Heart left ventricle (tissue), 16 donors: ENCODE results near the gene LYRM7. TPM values are rescaled to one million over a fixed set of nuclear protein-coding genes. Genes with fewer than 3 reads are reported as not detected.

Source experiments
- ATAC-seq, 4 donors: fragments of 200-7000 bp; cut with Tn5 transposase; one replicate each; pipeline ENCODE4 v1.9.1; 2020 to 2022; ENCODE audit warnings: moderate library complexity in 4 of 4, mild to moderate bottlenecking in 3 of 4, moderate number of reproducible peaks in 1 of 4
- DNase-seq, 5 donors: peaks; one replicate each; pipeline ENCODE4 v3.0.0-alpha.2; 2020
- H3K27ac ChIP-seq, 12 donors: fragments of 200-600 bp; sonication (generic) in 4 of 12; one replicate each; pipeline versions ENCODE4 v1.5.0 to v1.8.0; 2016 to 2022; ENCODE audit warnings: mild to moderate bottlenecking in 2 of 12
- H3K27me3 ChIP-seq, 9 donors: fragments of 200-600 bp; sonication (generic) in 2 of 9; one replicate each; pipeline versions ENCODE4 v1.5.1 to v1.8.0; 2016 to 2022; ENCODE audit warnings: mild to moderate bottlenecking in 3 of 9
- H3K36me3 ChIP-seq, 9 donors: fragments of 200-600 bp; sonication (generic) in 2 of 9; one replicate each; pipeline versions ENCODE4 v1.5.0 to v1.8.0; 2018 to 2022; ENCODE audit warnings: mild to moderate bottlenecking in 2 of 9
- H3K4me1 ChIP-seq, 12 donors: fragments of 200-600 bp; sonication (generic) in 4 of 12; one replicate each; pipeline versions ENCODE4 v1.5.0 to v1.8.0; 2016 to 2022; ENCODE audit warnings: mild to moderate bottlenecking in 3 of 12
- H3K4me3 ChIP-seq, 12 donors: fragments of 200-600 bp; sonication (generic) in 4 of 12; one replicate each; pipeline versions ENCODE4 v1.5.0 to v1.8.0; 2017 to 2022; ENCODE audit warnings: mild to moderate bottlenecking in 9 of 12, moderate library complexity in 4 of 12
- H3K9me3 ChIP-seq, 12 donors: fragments of 200-600 bp; sonication (generic) in 4 of 12; one replicate each; pipeline versions ENCODE4 v1.5.0 to v1.8.0; 2016 to 2022; ENCODE audit warnings: mild to moderate bottlenecking in 1 of 12
- CTCF ChIP-seq, 12 donors: fragments of 200-600 bp; sonication (generic) in 4 of 12; IDR thresholded peaks; one replicate each; pipeline versions ENCODE4 v1.5.0 to v1.8.0; 2018 to 2022; ENCODE audit warnings: antibody characterized with exemption in 12 of 12, mild to moderate bottlenecking in 5 of 12
- POLR2A ChIP-seq, 2 donors: fragments of 450-650 bp; IDR thresholded peaks; one replicate each; pipeline ENCODE4 v1.6.1; 2017; ENCODE audit warnings: antibody characterized with exemption in 2 of 2, mild to moderate bottlenecking in 2 of 2, moderate library complexity in 2 of 2
- WGBS, 4 donors: extraction: QIAGEN DNeasy Blood & Tissue Kit in 2 of 4; methylation state at CpG; one replicate each; pipeline versions ENCODE4 v1.1.5 to v1.1.7; 2013 to 2018; 5-methylcytosine and 5-hydroxymethylcytosine counted together
- intact Hi-C, 10 donors: fragments of 100-400 bp; cut with DNase I; formaldehyde crosslinking; loops; one replicate each; pipeline versions ENCODE4 v1.11.1 to v1.14.2; 2022
- polyA plus RNA-seq, 2 donors: library from polyadenylated mRNA; stranded (reverse); fragments of 200-250 nt; gene quantifications; one replicate each; pipeline ENCODE4 v1.2.3, GENCODE V29; 2013
- total RNA-seq, 9 donors: library from RNA; depleted of rRNA in 2 of 9; stranded (reverse); fragments of >200 nt in 2 of 9; fragmentation: NEBNext Ultra II Directional in 3 of 9; extraction: Animal tissue kit (Norgen Biotek cat#: 25700) in 3 of 9; gene quantifications; one replicate each; pipeline versions ENCODE4 v1.1.0 to v1.2.4, GENCODE V29; 2016 to 2023
- donor health status: ischemic (EF 13 %, LVEDD 7.1; RV severe dilation, severe dysfunction).
- donor health status: healthy with polysubstance abuse.
- donor health status: DM: no; HTN: yes; CAD: no.
- donor health status: DM: no; HTN: no; CAD: no.
- donor health status: ischemic (EF 25% LVEDD 6.9; RV normal size, moderate dysfunction).
- donor health status: ischemic (EF 25% LVEDD 5.7; RV mildly dilated, moderate dysfunction).
- donor health status: healthy.
- donor health status: DM: yes; HTN: yes; CAD: no.
- donor health status: ischemic (EF 35%, LVEDD 5.7; RV mildly dilated, moderate dysfunction).
- donor health status: nonischemic (EF 11% LVEDD 7.7; RV severe dilation, severe dysfunction).
- donor health status: DM: yes; HTN: yes; CAD: no.
- donor health status: PGD.
- donor health status: ischemic (EF 29% LVEDD 5.4; RV normal size, mild dysfunction).
- donor health status: nonischemic (EF 23%, LVEDD 6.1; RV moderate dilation, normal function).

The LYRM7 gene
- total and polyA plus RNA-seq, 11 donors = 11.8 to 27.1 (median 20.0) TPM

- ATAC-seq = no peak
- Histone ChIP-seq H3K36me3 (no peaks in the 10 kb centered on the region), H3K27ac (no peak overlapping the region), H3K4me3 (no peak overlapping the region), H3K4me1 (no peaks in the 10 kb centered on the region), H3K9me3 (no peaks in the 10 kb centered on the region), H3K27me3 (no peaks in the 10 kb centered on the region)
- WGBS, 4 donors = 94 to 97% (median 95%) methylated on average over 7 of the region's 7 CpGs
- TF ChIP-seq CTCF (IDR thresholded peaks at IDR 0.05) (no peak), POLR2A (IDR thresholded peaks at IDR 0.05) (no peak)
- intact Hi-C loops = no loop called here
- DNase-seq = no peak
These were observed 20.3 kb upstream of the LYRM7 start for GRCh38 chr5:131150408-131150807.

GRCh38 chr5:131151216-131151615, 19.5 kb upstream of the LYRM7 start:
- no peak for ATAC-seq
- intact Hi-C loops = no loop called here

GRCh38 chr5:131156385-131156784, 14.4 kb upstream of the LYRM7 start:
- DNase-seq = no peak
- WGBS, 4 donors = 90 to 100% (median 97%) methylated on average over 2 of the region's 2 CpGs

More at GRCh38 chr5:131151216-131151615, 19.5 kb upstream of the LYRM7 start:
- no peaks in the 10 kb centered on the region for H3K4me1 ChIP-seq
- no peak overlapping the region for H3K4me3 ChIP-seq
- no peak for DNase-seq
- H3K27ac ChIP-seq = no peak overlapping the region
- no peaks in the 10 kb centered on the region for H3K36me3 ChIP-seq
- no peaks in the 10 kb centered on the region for H3K27me3 ChIP-seq
- TF ChIP-seq CTCF (IDR thresholded peaks at IDR 0.05) (no peak), POLR2A (IDR thresholded peaks at IDR 0.05) (no peak)
- 85 to 93% (median 90%) methylated on average over 4 of the region's 4 CpGs for WGBS, 4 donors
- no peaks in the 10 kb centered on the region for H3K9me3 ChIP-seq

GRCh38 chr5:131156957-131157356, 13.8 kb upstream of the LYRM7 start:
- Histone ChIP-seq H3K27me3 (no peaks in the 10 kb centered on the region), H3K4me3 (no peak overlapping the region), H3K27ac (no peak overlapping the region), H3K4me1 (no peaks in the 10 kb centered on the region), H3K9me3 (no peaks in the 10 kb centered on the region), H3K36me3 (peaks cover 0 to 49% (median 44%) of the 10 kb centered on the region in 9 donors)
- 97 to 100% (median 98%) methylated on average over 5 of the region's 5 CpGs for WGBS, 4 donors
- intact Hi-C loops = no loop called here
- ATAC-seq (no peak), DNase-seq (no peak)
- no peak for TF ChIP-seq CTCF (IDR thresholded peaks at IDR 0.05)
- no peak for TF ChIP-seq POLR2A (IDR thresholded peaks at IDR 0.05)

More at GRCh38 chr5:131156385-131156784, 14.4 kb upstream of the LYRM7 start:
- no peak overlapping the region for H3K4me3 ChIP-seq
- no peaks in the 10 kb centered on the region for H3K9me3 ChIP-seq
- intact Hi-C loops = no loop called here
- H3K27me3 ChIP-seq = no peaks in the 10 kb centered on the region
- no peak for TF ChIP-seq CTCF (IDR thresholded peaks at IDR 0.05)
- no peak for TF ChIP-seq POLR2A (IDR thresholded peaks at IDR 0.05)
- no peaks in the 10 kb centered on the region for H3K4me1 ChIP-seq
- H3K27ac ChIP-seq = no peak overlapping the region
- ATAC-seq = no peak
- H3K36me3 ChIP-seq = peaks cover 0 to 43% (median 38%) of the 10 kb centered on the region in 9 donors
